ENCODE data around the gene NOL8. TPM values are rescaled to one million over a fixed set of nuclear protein-coding genes. Genes with fewer than 3 reads are reported as not detected.

The NOL8 gene
- total RNA-seq, 4 donors from 2014 or later = 21.8 to 80.1 (median 33.9) TPM

DNA sequence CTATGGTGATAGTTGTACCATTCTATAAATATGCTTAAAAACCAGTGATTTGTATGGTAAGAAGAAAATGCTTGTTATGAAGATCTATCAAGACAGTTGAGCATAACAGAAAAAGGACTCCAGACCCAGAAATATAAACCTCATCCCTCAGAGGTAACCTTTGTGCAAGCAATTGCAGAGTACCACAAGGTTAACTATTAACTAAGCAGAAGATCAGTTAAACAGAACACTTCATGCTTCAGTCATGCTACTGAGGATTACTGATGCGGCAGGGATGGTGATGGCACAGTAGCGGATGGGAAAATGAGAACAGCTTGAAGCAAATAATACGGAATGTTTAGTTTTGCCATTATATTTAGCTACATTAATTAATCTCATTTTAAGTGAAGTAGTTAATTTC, 77.2 kb downstream of the NOL8 start:
- TF ChIP-seq POLR2A (IDR thresholded peaks at IDR 0.05) = no peak
- TF ChIP-seq, protein P1, sequence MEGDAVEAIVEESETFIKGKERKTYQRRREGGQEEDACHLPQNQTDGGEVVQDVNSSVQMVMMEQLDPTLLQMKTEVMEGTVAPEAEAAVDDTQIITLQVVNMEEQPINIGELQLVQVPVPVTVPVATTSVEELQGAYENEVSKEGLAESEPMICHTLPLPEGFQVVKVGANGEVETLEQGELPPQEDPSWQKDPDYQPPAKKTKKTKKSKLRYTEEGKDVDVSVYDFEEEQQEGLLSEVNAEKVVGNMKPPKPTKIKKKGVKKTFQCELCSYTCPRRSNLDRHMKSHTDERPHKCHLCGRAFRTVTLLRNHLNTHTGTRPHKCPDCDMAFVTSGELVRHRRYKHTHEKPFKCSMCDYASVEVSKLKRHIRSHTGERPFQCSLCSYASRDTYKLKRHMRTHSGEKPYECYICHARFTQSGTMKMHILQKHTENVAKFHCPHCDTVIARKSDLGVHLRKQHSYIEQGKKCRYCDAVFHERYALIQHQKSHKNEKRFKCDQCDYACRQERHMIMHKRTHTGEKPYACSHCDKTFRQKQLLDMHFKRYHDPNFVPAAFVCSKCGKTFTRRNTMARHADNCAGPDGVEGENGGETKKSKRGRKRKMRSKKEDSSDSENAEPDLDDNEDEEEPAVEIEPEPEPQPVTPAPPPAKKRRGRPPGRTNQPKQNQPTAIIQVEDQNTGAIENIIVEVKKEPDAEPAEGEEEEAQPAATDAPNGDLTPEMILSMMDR (IDR thresholded peaks at IDR 0.05) = no peak
- no peak for TF ChIP-seq EP300 (IDR thresholded peaks at IDR 0.05)
- no peak for TF ChIP-seq POLR2AphosphoS5 (IDR thresholded peaks at IDR 0.05)
- WGBS = 97% methylated on average over 3 of the region's 3 CpGs
- no peak overlapping the region for H3K4me3 ChIP-seq
- H3K36me3 ChIP-seq = peaks cover 98% of the 10 kb centered on the region
- DNase-seq (ENCODE audit: low spot score in 2 of 2) = no peak
- no peak overlapping the region for H3K27ac ChIP-seq
- no peaks in the 10 kb centered on the region for H3K9me3 ChIP-seq
- no peaks in the 10 kb centered on the region for H3K27me3 ChIP-seq
- no peaks in the 10 kb centered on the region for H3K4me1 ChIP-seq

Other genes starting within 250 kb of the NOL8 start
- gene SPTLC1, start 209.9 kb downstream of the NOL8 start, total RNA-seq = 100 to 1,000 TPM; 105 to 115 (median 109) TPM
- gene IARS1, start 31.7 kb downstream of the NOL8 start, total RNA-seq = 100 to 1,000 TPM in 1 of 4 donors, 10 to 100 TPM in 3; 58.8 to 152 (median 80.0) TPM
- gene CENPP, start 603 bp upstream of the NOL8 start, total RNA-seq = 10 to 100 TPM; 14.1 to 39.5 (median 19.2) TPM
- gene OGN, start 79.2 kb upstream of the NOL8 start, total RNA-seq = 1 to 10 TPM in 3 of 4 donors, under 1 TPM in 1; 0.97 to 2.4 (median 1.6) TPM
- 1 to 10 TPM; 2.5 to 5.2 (median 2.7) TPM for gene OMD, start 99.1 kb upstream of the NOL8 start, total RNA-seq
- 10 to 100 TPM in 1 of 4 donors, 1 to 10 TPM in 3; 2.8 to 13.3 (median 5.3) TPM for gene ASPN, start 157.2 kb upstream of the NOL8 start, total RNA-seq
- gene ECM2, start 210.6 kb upstream of the NOL8 start, total RNA-seq = 1 to 10 TPM; 3.1 to 6.1 (median 4.3) TPM